ENCODE measurements around the gene TPBGL.
A peak's percentile ranks its signal among the peaks of the same experiment; 100 is the strongest.

The TPBGL gene

DNA sequence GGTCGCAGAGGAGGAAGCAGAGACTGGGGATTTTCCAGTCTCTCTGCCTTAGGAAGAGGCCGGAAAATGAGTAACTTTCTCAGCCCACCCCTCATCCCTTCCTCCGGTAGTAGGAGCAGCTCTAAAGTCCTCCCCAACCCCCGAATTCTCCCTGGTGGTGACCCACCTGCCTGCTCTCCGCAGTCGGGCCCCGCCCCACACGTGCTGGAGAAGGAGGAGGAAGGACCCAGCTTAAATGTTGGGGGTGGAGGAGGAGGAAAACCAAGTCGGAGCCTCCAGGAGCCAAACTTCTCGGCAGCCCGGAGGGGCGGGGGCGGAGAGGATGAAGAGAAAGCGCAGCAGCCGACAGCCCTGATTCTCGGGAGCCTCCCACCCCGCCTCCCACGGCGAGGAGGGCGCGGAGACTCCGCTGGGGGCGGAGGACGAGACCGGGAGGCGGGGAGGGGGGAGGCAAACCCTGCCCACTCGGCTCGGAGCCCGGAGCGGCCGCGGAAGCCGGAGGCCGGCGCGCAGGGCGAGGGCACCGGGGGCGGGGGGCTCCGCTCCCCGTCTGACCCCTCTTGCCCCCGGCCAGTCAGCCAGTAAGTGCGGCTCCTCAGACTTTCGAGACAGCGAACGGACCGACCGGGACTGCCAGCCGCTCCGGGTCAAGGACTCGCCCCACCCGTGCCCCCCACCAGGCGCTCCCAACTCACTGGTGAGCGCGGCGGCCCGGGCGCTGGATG is at the start of gene TPBGL:
Gene TPBGL (plus strand): TSS at position 464 of the 725 bp plus-strand sequence. CDS start 276 bp downstream, outside the sequence.
- DNase-seq (ENCODE audit: low read depth in 2 of 2), result no peak

GRCh38 chr11:75191330-75191717 is 49.2 kb upstream of the TPBGL start:
- DNase-seq (ENCODE audit: low read depth in 2 of 2), result no peak

GRCh38 chr11:75193271-75193670 is 47.3 kb upstream of the TPBGL start:
- no peak for DNase-seq (ENCODE audit: low read depth in 2 of 2)

GRCh38 chr11:75193711-75194110 is 46.9 kb upstream of the TPBGL start:
- DNase-seq (ENCODE audit: low read depth in 2 of 2), result no peak

- DNase-seq (ENCODE audit: low read depth in 2 of 2), result no peak
Measured at GRCh38 chr11:75194147-75194546, 46.4 kb upstream of the TPBGL start.

DNA sequence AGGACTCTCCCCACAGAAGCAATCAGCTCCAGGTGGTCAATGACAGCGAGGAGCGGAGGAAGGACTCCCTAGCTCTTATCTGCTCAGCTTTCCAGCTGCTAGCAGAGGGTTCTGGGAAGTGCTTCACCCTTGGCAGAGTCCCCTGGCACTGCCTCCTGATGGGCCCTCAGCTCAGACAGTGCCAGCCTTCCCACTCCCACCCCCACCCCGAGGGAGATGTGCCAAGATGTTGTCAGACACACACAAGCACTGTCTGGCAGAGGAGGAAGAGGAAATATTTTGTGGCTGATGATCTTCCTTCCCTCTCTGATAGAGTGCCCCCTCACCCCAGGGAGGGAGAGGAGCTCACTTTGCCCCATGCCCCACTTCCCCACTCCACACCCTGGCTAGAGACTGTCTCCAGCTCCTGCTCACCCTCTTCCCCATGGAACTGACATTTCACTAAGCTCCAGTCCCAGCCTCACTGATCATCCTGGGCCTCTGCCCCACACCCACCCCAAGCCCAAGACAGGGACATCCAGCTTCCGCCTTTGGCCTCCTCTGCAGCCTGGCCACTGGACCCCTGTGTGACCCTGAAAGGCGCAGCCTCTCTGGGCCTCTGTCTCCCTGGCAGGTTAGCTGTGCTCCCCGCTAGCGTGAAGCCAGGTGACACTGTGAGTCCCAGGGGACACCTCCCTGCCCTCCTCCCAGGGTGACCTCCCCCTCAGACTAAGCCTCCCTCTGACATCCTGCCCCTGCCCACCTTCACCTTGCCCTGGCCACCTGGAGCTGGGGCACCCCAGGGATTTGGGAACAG is 45.2 kb upstream of the TPBGL start:
- no peak for DNase-seq (ENCODE audit: low read depth in 2 of 2)

GRCh38 chr11:75196426-75196825 is 44.1 kb upstream of the TPBGL start:
- DNase-seq (ENCODE audit: low read depth in 2 of 2), result no peak

GRCh38 chr11:75197512-75198277 is 42.9 kb upstream of the TPBGL start:
- DNase-seq (ENCODE audit: low read depth in 2 of 2), result no peak

DNA sequence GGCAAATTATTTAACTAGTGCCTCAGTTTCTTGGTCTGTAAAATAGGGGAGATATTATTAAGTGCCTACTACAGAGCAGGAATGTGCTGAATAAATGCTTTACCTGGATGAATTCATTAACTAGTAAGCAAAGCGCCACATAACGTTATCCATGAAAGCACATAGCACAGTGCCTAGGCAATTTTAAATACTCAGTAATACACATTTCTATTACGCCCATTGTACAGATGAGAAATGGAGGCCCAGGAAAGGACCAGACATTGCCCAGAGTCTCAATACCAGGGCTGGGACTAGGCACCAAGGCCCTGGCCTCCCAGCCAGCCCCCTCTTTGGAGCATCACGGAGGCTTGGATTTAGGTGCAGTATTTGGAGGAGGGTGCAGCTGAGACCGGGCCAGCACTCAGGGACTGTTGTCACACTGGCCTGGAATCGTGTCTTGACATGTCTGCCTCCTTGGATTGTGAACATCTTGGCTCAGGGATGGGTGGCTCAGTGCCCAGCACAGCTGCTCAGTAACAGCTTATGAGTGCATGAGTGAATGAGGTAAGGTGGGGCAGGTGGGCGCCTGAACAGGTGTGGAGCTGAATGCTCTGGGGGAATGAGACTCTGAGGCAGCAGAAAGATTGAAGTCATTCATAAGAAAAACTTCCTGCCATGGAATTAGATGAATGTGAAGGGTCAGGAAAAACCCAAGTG is 42.1 kb upstream of the TPBGL start:
- DNase-seq (ENCODE audit: low read depth in 2 of 2), result no peak

GRCh38 chr11:75199412-75199955 is 41.1 kb upstream of the TPBGL start:
- no peak for DNase-seq (ENCODE audit: low read depth in 2 of 2)

- no peak for DNase-seq (ENCODE audit: low read depth in 2 of 2)
Measured at GRCh38 chr11:75200051-75200450, 40.5 kb upstream of the TPBGL start.

DNA sequence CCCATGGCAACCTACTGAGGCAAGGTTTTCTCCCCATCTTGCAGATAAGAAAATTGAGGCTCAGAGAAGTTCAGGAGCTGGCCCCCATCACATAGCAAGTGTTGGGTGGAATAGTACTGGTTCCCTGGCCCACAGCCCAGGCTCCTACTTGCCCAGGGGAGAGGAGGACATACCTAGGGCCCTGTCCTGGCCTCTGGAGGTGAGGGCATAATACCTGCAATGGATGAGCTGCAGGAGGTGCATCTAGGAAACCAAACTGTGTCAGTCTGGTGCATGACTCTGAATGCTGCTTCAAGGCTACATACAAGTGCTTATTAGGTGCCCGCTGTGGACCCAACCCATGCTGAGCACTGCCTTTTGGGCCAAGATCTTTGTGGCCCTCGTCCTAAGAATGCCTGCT is 40.0 kb upstream of the TPBGL start:
- DNase-seq (ENCODE audit: low read depth in 2 of 2), result no peak

DNA sequence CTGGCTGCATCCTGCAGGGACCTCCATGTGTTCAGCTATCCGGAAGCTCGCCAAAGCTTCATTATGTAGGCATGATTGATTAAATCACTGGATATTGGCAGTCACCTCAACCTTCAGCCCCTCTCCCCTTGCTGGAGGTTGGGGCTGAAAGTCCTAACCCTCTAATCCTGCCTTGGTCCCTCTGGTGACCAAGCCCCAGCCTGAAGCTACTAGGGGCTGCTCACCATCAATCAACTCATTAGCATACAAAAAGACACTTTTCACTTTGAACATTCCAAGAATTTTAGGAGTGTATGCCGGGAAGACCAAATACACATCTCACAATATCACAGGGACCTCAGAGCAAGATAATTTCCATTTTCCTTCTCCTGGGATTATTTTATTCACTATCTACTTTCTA is 38.8 kb upstream of the TPBGL start:
- no peak for DNase-seq (ENCODE audit: low read depth in 2 of 2)

- no peak for DNase-seq (ENCODE audit: low read depth in 2 of 2)
Measured at GRCh38 chr11:75202195-75202594, 38.4 kb upstream of the TPBGL start.

- DNase-seq (ENCODE audit: low read depth in 2 of 2), result no peak
Measured at GRCh38 chr11:75203138-75203537, 37.4 kb upstream of the TPBGL start.

- no peak for DNase-seq (ENCODE audit: low read depth in 2 of 2)
Measured at GRCh38 chr11:75203641-75204011, 36.9 kb upstream of the TPBGL start.

DNA sequence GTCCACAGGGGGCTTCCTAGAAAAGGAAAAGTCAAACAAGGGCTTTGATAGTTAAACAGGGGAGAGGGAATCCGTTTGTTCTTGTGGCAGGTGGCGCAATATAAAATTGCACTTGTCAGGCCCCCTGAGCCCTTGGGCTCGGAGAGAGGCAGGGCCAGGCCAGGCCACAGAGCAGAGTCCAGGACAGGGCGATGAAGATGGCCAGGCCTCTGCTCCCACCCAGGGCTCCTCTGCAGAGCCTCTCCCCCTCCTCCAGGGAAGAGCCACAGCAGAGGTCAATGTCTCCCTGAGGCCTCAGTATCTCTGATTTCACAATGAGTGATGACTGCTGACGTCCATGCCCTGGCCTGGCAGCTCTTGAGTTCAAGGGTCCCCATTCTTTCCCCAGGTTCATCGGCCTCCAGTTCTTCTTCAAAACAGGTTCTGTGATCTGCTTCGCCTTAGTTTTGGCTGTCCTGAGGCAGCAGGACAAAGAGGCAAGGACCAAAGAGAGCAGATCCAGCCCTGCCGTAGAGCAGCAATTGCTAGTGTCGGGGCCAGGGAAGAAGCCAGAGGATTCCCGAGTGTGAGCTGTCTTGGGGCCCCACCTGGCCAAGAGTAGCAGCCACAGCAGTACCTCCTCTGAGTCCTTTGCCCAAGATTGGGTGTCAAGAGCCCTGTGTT is 36.4 kb upstream of the TPBGL start:
- no peak for DNase-seq (ENCODE audit: low read depth in 2 of 2)

DNA sequence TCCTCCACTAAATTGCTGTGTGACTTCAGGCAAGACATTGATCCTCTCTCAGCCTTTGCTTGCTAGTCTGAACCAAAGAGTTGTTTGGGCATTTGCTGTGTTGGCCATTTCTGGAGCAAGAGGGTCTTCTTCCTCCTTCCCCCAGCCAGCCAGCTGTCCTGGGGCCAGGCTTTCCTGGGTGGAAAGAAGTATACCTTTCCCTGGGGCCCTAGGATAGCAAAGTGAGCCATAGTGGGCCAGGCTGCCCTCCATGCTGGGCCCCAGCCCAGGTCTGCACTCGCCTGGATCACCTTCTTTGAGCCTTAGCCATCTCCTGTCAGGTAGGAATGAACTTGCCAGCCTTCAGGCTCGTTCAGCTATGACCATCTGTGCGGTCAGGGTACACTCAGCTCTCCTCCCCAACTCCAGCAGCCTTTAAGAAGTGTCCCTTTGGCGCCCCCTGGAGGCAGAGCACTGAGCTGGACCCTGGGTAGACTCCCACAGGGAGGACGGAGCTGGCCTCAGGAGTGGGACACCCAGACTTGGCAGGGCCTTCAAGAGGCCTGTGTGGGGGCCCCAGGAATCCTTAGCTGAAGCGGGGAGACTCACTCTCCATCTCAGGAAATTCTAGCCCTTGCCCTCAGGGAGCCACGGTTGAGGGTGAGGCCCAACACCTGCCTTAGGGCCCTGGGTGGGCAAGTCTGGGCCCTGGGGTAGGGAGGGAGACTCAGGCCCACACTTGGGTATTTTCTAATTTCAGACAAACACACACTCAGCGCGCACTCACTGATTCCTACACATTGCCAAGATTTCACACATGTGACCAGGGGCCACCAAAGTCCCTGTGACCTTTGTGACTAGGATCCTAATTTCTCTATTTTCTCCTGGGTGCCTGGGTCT is 35.6 kb upstream of the TPBGL start:
- DNase-seq (ENCODE audit: low read depth in 2 of 2), result peak; percentile 38 to 44

GRCh38 chr11:75205564-75206020 is 35.0 kb upstream of the TPBGL start:
- no peak for DNase-seq (ENCODE audit: low read depth in 2 of 2)

- DNase-seq (ENCODE audit: low read depth in 2 of 2), result no peak
Measured at GRCh38 chr11:75208446-75208845, 32.1 kb upstream of the TPBGL start.
